NT2/D1 (cell line): Measurements from ENCODE around the gene KCNG1.

Experiments
- SUZ12 ChIP-seq: IDR thresholded peaks from 2 replicates; pipeline ENCODE4 v1.6.1; 2011; ENCODE audit not compliant: insufficient read length, insufficient read depth; ENCODE audit errors: extremely low read depth
- YY1 ChIP-seq: IDR thresholded peaks from 2 replicates; pipeline ENCODE4 v1.6.1; 2011; ENCODE audit not compliant: insufficient read length, insufficient read depth
- ZNF274 ChIP-seq: IDR thresholded peaks from 2 replicates; pipeline ENCODE4 v1.6.1; 2011; ENCODE audit warnings: mild to moderate bottlenecking, low read depth, low read length

GRCh38 chr20:50981714-50982048 lies 41.2 kb downstream of the KCNG1 start:
- TF ChIP-seq SUZ12: no peak
- TF ChIP-seq ZNF274: no peak
- TF ChIP-seq YY1: no peak
